K562 (cell line): ENCODE data around the gene CASP2. TPM values are rescaled to one million over a fixed set of nuclear protein-coding genes. Genes with fewer than 3 reads are reported as not detected.

ENCODE experiments used
- ATAC-seq: fragments of 200-7000 bp; cut with Tn5 transposase; 3 replicates; pipeline ENCODE4 v1.9.1; 2020; ENCODE audit warnings: moderate library complexity
- BruUV-seq: library from RNA; stranded (reverse); fragments of 400-500 nt; replicated peaks from 2 replicates; lab custom pipeline; 2021; lab: Mats Ljungman, UMichigan
- CTCF ChIA-PET: fragments of 300-600 bp; formaldehyde crosslinking; extraction: SDS; loops from one replicate; lab custom pipeline; 2021; ENCODE audit warnings: low intra/inter-chr PET ratio; lab: Yijun Ruan, JAX
- POLR2A ChIA-PET: fragments of 300-600, 350-650 bp; sonication (Branson Sonifier 250); formaldehyde crosslinking; extraction: SDS; loops from one replicate; lab custom pipeline; 2021; ENCODE audit warnings: antibody characterized with exemption, inconsistent platforms; lab: Yijun Ruan, JAX
- DNase-seq, 4 experiments: peaks; one replicate each; pipeline versions ENCODE4 v3.0.0 to v3.0.0-alpha.2; 2011 to 2018; ENCODE audit warnings: low spot score in 3 of 4, mixed read lengths in 3 of 4; ENCODE audit errors: extremely low read depth in 1 of 4
- FAIRE-seq: peaks from 2 replicates; lab custom pipeline; 2011; peaks lifted over from hg19 to GRCh38; lab: Jason Lieb, UNC
- H2AFZ ChIP-seq: 2 replicates; pipeline ENCODE4 v1.6.0; 2011; ENCODE audit warnings: low read depth, low read length, control low read depth, inconsistent platforms
- H3K27ac ChIP-seq: fragments of 200-600 bp; 3 replicates; pipeline ENCODE4 v1.8.0; 2011; ENCODE audit warnings: low read depth, mild to moderate bottlenecking, control low read depth, inconsistent platforms, low read length, moderate library complexity, mixed read lengths; ENCODE audit errors: extremely low read depth
- H3K27me3 ChIP-seq, 2 experiments: fragments of 300-600 bp in 1 of 2; 2 replicates in 1 of 2; 3 replicates in 1 of 2; pipeline versions ENCODE4 v1.6.0 to v1.8.0; 2011; ENCODE audit warnings: inconsistent platforms in 2 of 2, low read length in 2 of 2, mild to moderate bottlenecking in 1 of 2, mixed read lengths in 1 of 2, moderate library complexity in 1 of 2; ENCODE audit not compliant: control insufficient read depth in 2 of 2, insufficient read depth in 2 of 2
- H3K36me3 ChIP-seq: fragments of 300-600 bp; 3 replicates; pipeline ENCODE4 v1.8.0; 2011; ENCODE audit warnings: mild to moderate bottlenecking, low read length, inconsistent platforms; ENCODE audit not compliant: control insufficient read depth, insufficient read depth
- H3K4me1 ChIP-seq, 2 experiments: fragments of 200-600 bp in 1 of 2; replicated peaks in 1 of 2; 2 replicates in 1 of 2; 3 replicates in 1 of 2; pipeline versions ENCODE4 v1.5.1 to v1.8.0; 2011; ENCODE audit warnings: inconsistent platforms in 2 of 2, low read length in 2 of 2, mild to moderate bottlenecking in 1 of 2, mixed read lengths in 1 of 2, moderate library complexity in 1 of 2; ENCODE audit not compliant: control insufficient read depth in 2 of 2, insufficient read depth in 2 of 2
- H3K4me2 ChIP-seq: 2 replicates; pipeline ENCODE4 v1.6.1; 2011; ENCODE audit warnings: low read length, control low read depth, inconsistent platforms, mixed read lengths; ENCODE audit not compliant: insufficient read depth
- H3K4me3 ChIP-seq: fragments of 200-600 bp; sonication (generic), shearing (Covaris generic); 2 replicates; pipeline ENCODE4 v1.5.1; 2016; ENCODE audit warnings: control low read depth, inconsistent platforms
- H3K79me2 ChIP-seq: fragments of 200-600 bp; 3 replicates; pipeline ENCODE4 v1.8.0; 2011; ENCODE audit warnings: low read length, inconsistent platforms; ENCODE audit not compliant: control insufficient read depth, insufficient read depth
- H3K9ac ChIP-seq, 2 experiments: 2 replicates each; pipeline versions ENCODE4 v1.6.0 to v1.6.1; 2011; ENCODE audit warnings: low read depth in 2 of 2, low read length in 2 of 2, control low read depth in 1 of 2, inconsistent platforms in 1 of 2, mild to moderate bottlenecking in 1 of 2, mixed read lengths in 1 of 2; ENCODE audit not compliant: insufficient read depth in 1 of 2
- H3K9me1 ChIP-seq: one replicate; pipeline ENCODE4 v1.6.0; 2011; ENCODE audit warnings: inconsistent platforms, mild to moderate bottlenecking, low read length, moderate library complexity; ENCODE audit not compliant: control insufficient read depth, insufficient read depth
- H3K9me3 ChIP-seq: replicated peaks from 2 replicates; pipeline ENCODE4 v1.5.1; 2011; ENCODE audit warnings: low read depth, low read length, inconsistent platforms; ENCODE audit not compliant: control insufficient read depth, insufficient read depth
- H4K20me1 ChIP-seq: replicated peaks from 2 replicates; pipeline ENCODE4 v1.6.1; 2011; ENCODE audit warnings: low read length, inconsistent platforms, mixed read lengths; ENCODE audit not compliant: control insufficient read depth, insufficient read depth
- CBX2 ChIP-seq: fragments of 200-600 bp; sonication (generic); IDR thresholded peaks from one replicate; pipeline ENCODE4 v1.6.1; 2012; ENCODE audit warnings: mild to moderate bottlenecking, low read length, inconsistent platforms; ENCODE audit not compliant: insufficient read depth, poor library complexity, severe bottlenecking
- HNRNPL ChIP-seq: fragments of 200-400 bp; formaldehyde crosslinking; IDR thresholded peaks from 2 replicates; pipeline ENCODE4 v1.6.1; 2017; ENCODE audit warnings: low read depth, mild to moderate bottlenecking, low read length
- KDM2B ChIP-seq: fragments of 250-450 bp; sonication (Bioruptor Pico); IDR thresholded peaks from 2 replicates; pipeline ENCODE4 v1.8.0; 2021; ENCODE audit warnings: mild to moderate bottlenecking, moderate library complexity
- KHSRP ChIP-seq: fragments of 450-650 bp; IDR thresholded peaks from 2 replicates; pipeline ENCODE4 v1.6.1; 2017
- KLF16 ChIP-seq: IDR thresholded peaks from 2 replicates; pipeline ENCODE4 v1.6.1; 2016; ENCODE audit warnings: antibody characterized with exemption
- MED1 ChIP-seq: sonication (generic); formaldehyde crosslinking; IDR thresholded peaks from 2 replicates; pipeline ENCODE4 v1.8.1; 2023; ENCODE audit warnings: missing genetic modification reagents, borderline replicate concordance
- RBM25 ChIP-seq: fragments of 200-400 bp; formaldehyde crosslinking; IDR thresholded peaks from 2 replicates; pipeline ENCODE4 v1.6.1; 2018; ENCODE audit warnings: low read length, low read depth, moderate library complexity; ENCODE audit not compliant: severe bottlenecking
- REST ChIP-seq, 2 experiments: fragments of 450-650 bp; formaldehyde crosslinking in 1 of 2; IDR thresholded peaks; 2 replicates each; pipeline versions ENCODE4 v1.4.0 to v1.6.1; 2014 to 2020; ENCODE audit warnings: mild to moderate bottlenecking in 2 of 2, borderline replicate concordance in 1 of 2, low read depth in 1 of 2
- SMAD1 ChIP-seq: fragments of 150-350 bp; IDR thresholded peaks from 2 replicates; pipeline ENCODE4 v1.6.1; 2014; ENCODE audit warnings: low read length, low read depth; ENCODE audit not compliant: partially characterized antibody
- STAT5A ChIP-seq: IDR thresholded peaks from 2 replicates; pipeline ENCODE4 v1.6.1; 2012; ENCODE audit warnings: low read length, inconsistent platforms, borderline replicate concordance
- WGBS: fragments of 100-300 bp; shearing (Covaris generic); methylation state at CpG from one replicate; pipeline ENCODE4 v1.1.6; 2016; ENCODE audit warnings: low coverage, mixed read lengths; ENCODE audit not compliant: insufficient coverage; ENCODE audit errors: missing lambda C conversion rate; 5-methylcytosine and 5-hydroxymethylcytosine counted together
- in situ Hi-C: fragments of 300-500 bp; cut with MboI; formaldehyde crosslinking; loops from 4 replicates; pipeline ENCODE4 v1.15.0; 2018; ENCODE audit warnings: inconsistent platforms, mixed read lengths
- intact Hi-C: fragments of 100-400 bp; cut with micrococcal nuclease; formaldehyde crosslinking; loops from 2 replicates; pipeline ENCODE4 v1.14.2; 2022
- polyA plus RNA-seq, 8 experiments: library from polyadenylated mRNA; depleted of rRNA in 4 of 8; stranded (reverse) in 5 of 8; unstranded in 3 of 8; fragments of >200 nt; fragmentation: Nextera tagmentation in 2 of 8; fragmentation: Illumina TruSeq in 1 of 8; extraction: Ambion mirVana in 2 of 8; extraction: Trizol in 1 of 8; gene quantifications; 2 replicates each; pipeline versions ENCODE4 v1.2.1 to v1.2.3, GENCODE V29; 2011 to 2014; ENCODE audit warnings: inconsistent platforms in 1 of 8, missing spikeins in 1 of 8
- total RNA-seq, 7 experiments: library from RNA; depleted of rRNA in 6 of 7; stranded (reverse); fragments of >200 nt in 6 of 7; fragmentation: Illumina TruSeq in 2 of 7; extraction: Trizol in 2 of 7; gene quantifications; 2 replicates each; pipeline versions ENCODE4 v1.2.1 to v1.2.3, GENCODE V29; 2011 to 2021; ENCODE audit warnings: low replicate concordance in 1 of 7

CASP2 gene
- total and polyA plus RNA-seq, 9 of the 15 experiments (the other 6 are each of a cell fraction or from before 2014, with no cell fraction given) = 18.8 to 64.9 (median 24.1) TPM

GRCh38 chr7:143316492-143316891 lies 28.3 kb downstream of the CASP2 start:
- no peak overlapping the region for H3K4me2 ChIP-seq
- POLR2A ChIA-PET = interaction anchor here (0.7 to 1.4 kb wide), 3 partner anchors 17 to 284 kb away, joined by 3 to 4 read pairs (median 4); no protein-coding TSS in a partner anchor
- H3K27ac ChIP-seq = no peak overlapping the region
- H2AFZ ChIP-seq = no peak overlapping the region
- no peak for DNase-seq
- intact Hi-C loops (no loop called here), in situ Hi-C loops (no loop called here)
- no peaks in the 10 kb centered on the region for H3K4me1 ChIP-seq
- H3K27me3 ChIP-seq = peaks cover 36 to 56% of the 10 kb centered on the region in 2 experiments; a peak in 4 of 5 replicates
- BruUV-seq = no TSS peak
- H4K20me1 ChIP-seq = no peaks in the 10 kb centered on the region
- no peak overlapping the region for H3K4me3 ChIP-seq
- FAIRE-seq = no peak
- H3K79me2 ChIP-seq = no peaks in the 10 kb centered on the region
- no peak overlapping the region for H3K9ac ChIP-seq
- WGBS = 10% methylated on average over 4 of the region's 4 CpGs
- CTCF ChIA-PET = no interaction called here
- H3K36me3 ChIP-seq = no peaks in the 10 kb centered on the region
- TF ChIP-seq RBM25 (no peak), REST (IDR thresholded peaks at IDR 0.05; ENCODE audit: borderline replicate concordance) (no peak), REST (CRISPR knock-in tag; IDR thresholded peaks at IDR 0.05; ENCODE audit: low read depth) (no peak), SMAD1 (no peak), KDM2B (CRISPR knock-in tag) (no peak), MED1 (no peak), HNRNPL (no peak), STAT5A (no peak), KLF16 (no peak), CBX2 (no peak), KHSRP (no peak)
- no peak for ATAC-seq
- H3K9me1 ChIP-seq = no peaks in the 10 kb centered on the region
- no peaks in the 10 kb centered on the region for H3K9me3 ChIP-seq
